HCT116 (cell line): Measurements from ENCODE around the gene CFI. TPM values are rescaled to one million over a fixed set of nuclear protein-coding genes. Genes with fewer than 3 reads are reported as not detected.
A peak's percentile ranks its signal among the peaks of the same experiment; 100 is the strongest.

Source experiments
- ATAC-seq: fragments of 200-7000 bp; cut with Tn5 transposase; 2 replicates; pipeline ENCODE4 v1.9.1; 2020; ENCODE audit warnings: mild to moderate bottlenecking, moderate library complexity
- BruUV-seq: library from RNA; stranded (reverse); fragments of 400-500 nt; replicated peaks from 2 replicates; lab custom pipeline; 2021; lab: Mats Ljungman, UMichigan
- CTCF ChIA-PET: fragments of 300-600 bp; sonication (Branson Sonifier 250); formaldehyde crosslinking; loops from one replicate; lab custom pipeline; 2021; ENCODE audit warnings: antibody characterized with exemption; lab: Charles Lee
- POLR2A ChIA-PET: fragments of 300-600, 350-600 bp; sonication (Branson Sonifier 250); formaldehyde crosslinking; loops from one replicate; lab custom pipeline; 2021; ENCODE audit warnings: antibody characterized with exemption; lab: Charles Lee
- RAD21 ChIA-PET, 2 experiments: fragments of 300-600 bp; sonication (Branson Sonifier 250); formaldehyde crosslinking; loops; one replicate each; lab custom pipeline; 2023; ENCODE audit warnings: low total read pairs in 2 of 2; ENCODE audit not compliant: uncharacterized antibody in 2 of 2, unreplicated experiment in 2 of 2, low non-redundant PET in 1 of 2; lab: Charles Lee
- DNase-seq: peaks from one replicate; pipeline ENCODE4 v3.0.0-alpha.2; 2010; ENCODE audit warnings: low read depth, low spot score
- H2AFZ ChIP-seq: fragments of 200-600 bp; shearing (Covaris generic), sonication (generic); 2 replicates; pipeline ENCODE4 v1.6.1; 2017; ENCODE audit warnings: low read depth, mixed run types, mixed read lengths, antibody characterized with exemption, low read length; ENCODE audit not compliant: poor library complexity, severe bottlenecking
- H3K27ac ChIP-seq: 2 replicates; pipeline ENCODE4 v1.5.1; 2012; ENCODE audit warnings: low read depth, low read length
- H3K27me3 ChIP-seq: fragments of 200-600 bp; sonication (generic); 2 replicates; pipeline ENCODE4 v1.6.1; 2016; ENCODE audit warnings: mixed run types, low read length, mixed read lengths; ENCODE audit not compliant: insufficient read depth
- H3K36me3 ChIP-seq, 2 experiments: fragments of 200-500 bp in 1 of 2; fragments of 200-600 bp in 1 of 2; sonication (Bioruptor generic) in 1 of 2; sonication (generic) in 1 of 2; 2 replicates each; pipeline versions ENCODE4 v1.5.1 to v1.6.1; 2014 to 2016; ENCODE audit warnings: low read length in 2 of 2, inconsistent platforms in 1 of 2, mixed read lengths in 1 of 2, mixed run types in 1 of 2; ENCODE audit not compliant: insufficient read depth in 2 of 2, control insufficient read depth in 1 of 2
- H3K4me1 ChIP-seq, 2 experiments: fragments of 200-600 bp in 1 of 2; sonication (generic) in 1 of 2; 2 replicates each; pipeline versions ENCODE4 v1.5.1 to v1.6.1; 2012 to 2017; ENCODE audit warnings: low read length in 2 of 2, inconsistent platforms in 1 of 2, mild to moderate bottlenecking in 1 of 2, mixed read lengths in 1 of 2, mixed run types in 1 of 2, moderate library complexity in 1 of 2; ENCODE audit not compliant: insufficient read depth in 2 of 2, control insufficient read depth in 1 of 2
- H3K4me2 ChIP-seq: fragments of 200-600 bp; sonication (generic); 2 replicates; pipeline ENCODE4 v1.6.1; 2017; ENCODE audit warnings: mixed run types, low read length, mixed read lengths
- H3K4me3 ChIP-seq, 2 experiments: fragments of 200-600 bp in 1 of 2; sonication (generic) in 1 of 2; replicated peaks in 1 of 2; 2 replicates each; pipeline ENCODE4 v1.5.1; 2011 to 2016; ENCODE audit warnings: low read length in 2 of 2, control low read depth in 1 of 2, low read depth in 1 of 2, mild to moderate bottlenecking in 1 of 2, mixed read lengths in 1 of 2, mixed run types in 1 of 2
- H3K79me2 ChIP-seq: fragments of 200-600 bp; sonication (generic); 2 replicates; pipeline ENCODE4 v1.6.1; 2017; ENCODE audit warnings: mild to moderate bottlenecking, mixed run types, low read length, moderate library complexity, mixed read lengths; ENCODE audit not compliant: insufficient read depth
- H3K9ac ChIP-seq: fragments of 200-600 bp; sonication (generic); 2 replicates; pipeline ENCODE4 v1.6.1; 2016; ENCODE audit warnings: low read length, mixed read lengths
- H3K9me2 ChIP-seq: fragments of 200-600 bp; sonication (generic), shearing (Covaris generic); 2 replicates; pipeline ENCODE4 v1.6.1; 2017; ENCODE audit warnings: mixed run types, mild to moderate bottlenecking, moderate library complexity; ENCODE audit not compliant: insufficient read depth
- H3K9me3 ChIP-seq, 2 experiments: fragments of 200-500 bp in 1 of 2; fragments of 200-600 bp in 1 of 2; sonication (Bioruptor generic) in 1 of 2; sonication (generic) in 1 of 2; 2 replicates each; pipeline ENCODE4 v1.6.1; 2014 to 2017; ENCODE audit warnings: low read length in 2 of 2, mixed read lengths in 2 of 2, inconsistent platforms in 1 of 2, low read depth in 1 of 2, mild to moderate bottlenecking in 1 of 2, mixed run types in 1 of 2, moderate library complexity in 1 of 2; ENCODE audit not compliant: control insufficient read depth in 1 of 2, insufficient read depth in 1 of 2
- H4K20me1 ChIP-seq: fragments of 200-600 bp; sonication (generic), shearing (Covaris generic); 2 replicates; pipeline ENCODE4 v1.6.1; 2017; ENCODE audit warnings: mixed run types, mild to moderate bottlenecking, moderate library complexity; ENCODE audit not compliant: insufficient read depth
- CBX3 ChIP-seq: IDR thresholded peaks from 2 replicates; pipeline ENCODE4 v1.6.1; 2012; ENCODE audit warnings: low read depth
- EGR1 ChIP-seq: IDR thresholded peaks from 2 replicates; pipeline ENCODE4 v1.6.1; 2012; ENCODE audit warnings: low read depth
- EZH2 ChIP-seq: fragments of 200-600 bp; sonication (generic); IDR thresholded peaks from 2 replicates; pipeline ENCODE4 v1.6.1; 2017; ENCODE audit warnings: antibody characterized with exemption, mixed run types
- EZH2phosphoT487 ChIP-seq: fragments of 200-600 bp; IDR thresholded peaks from 2 replicates; pipeline ENCODE4 v1.6.1; 2018; ENCODE audit warnings: antibody characterized with exemption, borderline replicate concordance
- JUND ChIP-seq: IDR thresholded peaks from 2 replicates; pipeline ENCODE4 v1.6.1; 2012
- POLR2A ChIP-seq: IDR thresholded peaks from 2 replicates; pipeline ENCODE4 v1.7.0; 2011; ENCODE audit warnings: borderline replicate concordance; ENCODE audit not compliant: insufficient read depth, insufficient read length; ENCODE audit errors: extremely low read depth
- POLR2AphosphoS5 ChIP-seq: IDR thresholded peaks from 2 replicates; pipeline ENCODE4 v1.6.1; 2011; ENCODE audit warnings: mild to moderate bottlenecking, low read depth, low read length, moderate library complexity
- RAD21 ChIP-seq: IDR thresholded peaks from 2 replicates; pipeline ENCODE4 v1.6.1; 2012; ENCODE audit warnings: low read depth, mild to moderate bottlenecking
- SIN3A ChIP-seq: IDR thresholded peaks from 2 replicates; pipeline ENCODE4 v1.6.1; 2012; ENCODE audit warnings: low read depth
- SP1 ChIP-seq: IDR thresholded peaks from 2 replicates; pipeline ENCODE4 v1.6.1; 2012; ENCODE audit warnings: low read depth
- TCF7L2 ChIP-seq: IDR thresholded peaks from 2 replicates; pipeline ENCODE4 v1.7.0; 2011; ENCODE audit warnings: borderline replicate concordance, inconsistent platforms; ENCODE audit not compliant: insufficient read depth, insufficient read length; ENCODE audit errors: extremely low read depth
- YY1 ChIP-seq: IDR thresholded peaks from 2 replicates; pipeline ENCODE4 v1.6.1; 2011; ENCODE audit warnings: low read length, low read depth, moderate library complexity, mild to moderate bottlenecking; ENCODE audit not compliant: insufficient replicate concordance; ENCODE audit errors: extremely low read depth
- ZFX ChIP-seq: fragments of 450-650 bp; IDR thresholded peaks from 2 replicates; pipeline ENCODE4 v1.6.1; 2017
- ZNF274 ChIP-seq: fragments of 200-500 bp; sonication (Bioruptor generic); IDR thresholded peaks from 2 replicates; pipeline ENCODE4 v1.6.1; 2014; ENCODE audit warnings: mild to moderate bottlenecking, low read depth, low read length, inconsistent platforms
- intact Hi-C: fragments of 100-400 bp; cut with micrococcal nuclease; formaldehyde crosslinking; loops from 2 replicates; pipeline ENCODE4 v1.10.0; 2022
- total RNA-seq: library from RNA; stranded (reverse); gene quantifications from one replicate; pipeline ENCODE4 v1.2.1, GENCODE V29; 2021; ENCODE audit not compliant: unreplicated experiment
- TF ChIP-seq, protein P1 (sequence below): IDR thresholded peaks from 2 replicates; pipeline ENCODE4 v1.6.1; 2012; ENCODE audit warnings: low read depth
- TF ChIP-seq, protein P2 (sequence below), 3 experiments: fragments of 200-600 bp in 1 of 3; sonication (generic) in 1 of 3; IDR thresholded peaks in 2 of 3; conservative IDR thresholded peaks in 1 of 3; 2 replicates each; pipeline ENCODE4 v1.5.1; 2012 to 2017; ENCODE audit warnings: low read depth in 2 of 3, low read length in 2 of 3, antibody characterized with exemption in 1 of 3, borderline replicate concordance in 1 of 3, control low read depth in 1 of 3, mild to moderate bottlenecking in 1 of 3, mixed read lengths in 1 of 3, mixed run types in 1 of 3, moderate library complexity in 1 of 3; ENCODE audit not compliant: insufficient read depth in 1 of 3
- TF ChIP-seq, protein P3 (sequence below): IDR thresholded peaks from 2 replicates; pipeline ENCODE4 v1.6.1; 2011; ENCODE audit warnings: mild to moderate bottlenecking, low read length, moderate library complexity; ENCODE audit not compliant: insufficient replicate concordance; ENCODE audit errors: extremely low read depth

Gene CFI
- total RNA-seq, 1 experiment from 2014 or later: 0.84 TPM

DNA sequence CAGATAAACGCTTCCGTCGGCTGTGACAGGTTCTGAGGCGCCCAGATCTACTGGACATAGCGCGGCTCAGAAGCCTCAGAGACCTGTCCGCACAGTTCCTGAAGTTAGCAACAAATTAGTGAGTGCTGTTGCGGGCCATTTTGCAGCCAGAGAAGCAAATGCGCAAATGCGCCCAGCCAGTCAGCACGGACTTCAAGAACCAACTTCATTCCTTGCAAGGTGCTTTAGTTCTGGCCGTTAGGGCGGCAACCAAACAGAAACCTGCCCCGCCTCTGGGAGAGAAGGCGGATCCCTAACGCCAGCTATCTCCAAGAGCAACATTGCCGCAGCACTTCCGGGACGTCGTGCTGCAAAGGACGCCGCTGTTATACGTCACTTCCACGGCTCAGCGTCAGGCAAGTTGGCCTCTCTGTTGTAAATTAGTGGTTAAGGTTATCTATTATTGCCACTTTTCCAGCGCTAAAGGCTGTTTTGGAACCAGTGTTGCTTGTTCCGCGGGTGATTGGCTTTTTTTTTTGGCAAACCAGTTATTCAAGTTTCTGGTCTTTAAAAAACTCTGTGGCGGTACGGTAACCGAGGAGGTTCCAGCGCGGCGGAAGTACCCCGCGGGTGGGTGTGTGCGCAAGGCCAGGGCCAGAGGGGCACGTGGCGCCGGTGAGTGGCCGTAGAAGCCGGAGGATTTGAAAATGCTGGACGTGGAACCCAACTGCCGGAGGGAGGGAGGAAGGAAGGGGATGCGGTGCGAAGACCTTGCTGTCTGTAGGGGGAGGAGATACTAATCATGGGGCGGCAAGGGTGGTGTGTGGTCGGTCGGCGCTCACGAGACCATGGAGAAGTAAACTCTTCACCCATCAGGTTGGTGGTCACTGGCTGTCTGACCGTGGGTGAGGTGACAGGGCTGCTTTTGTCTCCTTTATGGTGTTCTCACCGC, 13.6 kb upstream of the CFI start, which contains the start of gene GAR1:
GAR1 (plus strand) TSS at position 612 of the 931 bp plus-strand sequence. CDS start 403 bp downstream, outside the sequence.
- RAD21 ChIA-PET: no interaction called here
- TSS peak; percentile 71 for BruUV-seq
- H3K4me1 ChIP-seq: peaks cover 10 to 16% of the 10 kb centered on the region in 2 experiments; a peak in 3 of 4 replicates
- intact Hi-C loops: loop anchor here (5.0 kb wide), 1 partner anchor 113 kb away; the partner anchor contains the start of gene CASP6
- peak; percentile 93 for DNase-seq
- CTCF ChIA-PET: interaction anchor here (0.7 to 1.1 kb wide), 4 partner anchors 11 to 390 kb away, joined by 3 to 4 read pairs (median 4); no protein-coding TSS in a partner anchor
- H2AFZ ChIP-seq: peak within 1 kb of the TSS; percentile 80
- H3K27ac ChIP-seq: peak within 1 kb of the TSS; percentile 69
- peaks cover 50% of the 10 kb centered on the region for H3K79me2 ChIP-seq
- no peaks in the 10 kb centered on the region for H4K20me1 ChIP-seq
- no peaks in the 10 kb centered on the region for H3K9me2 ChIP-seq
- H3K4me2 ChIP-seq: peak within 1 kb of the TSS; percentile 89
- ATAC-seq: peak; percentile 96
- H3K27me3 ChIP-seq: no peaks in the 10 kb centered on the region
- H3K36me3 ChIP-seq: peaks cover 12 to 24% of the 10 kb centered on the region in 2 experiments
- POLR2A ChIA-PET: interaction anchor here (0.6 to 0.8 kb wide), 2 partner anchors 84 to 400 kb away, joined by 3 read pairs; no protein-coding TSS in a partner anchor
- no peaks in the 10 kb centered on the region for H3K9me3 ChIP-seq
- peak within 1 kb of the TSS; percentile 81 to 98 for H3K4me3 ChIP-seq
- peak within 1 kb of the TSS; percentile 96 for H3K9ac ChIP-seq
- TF ChIP-seq SP1: peak; percentile 72
- TF ChIP-seq CBX3: no peak; the same call in 1 of the 2 replicates
- TF ChIP-seq, protein P1, sequence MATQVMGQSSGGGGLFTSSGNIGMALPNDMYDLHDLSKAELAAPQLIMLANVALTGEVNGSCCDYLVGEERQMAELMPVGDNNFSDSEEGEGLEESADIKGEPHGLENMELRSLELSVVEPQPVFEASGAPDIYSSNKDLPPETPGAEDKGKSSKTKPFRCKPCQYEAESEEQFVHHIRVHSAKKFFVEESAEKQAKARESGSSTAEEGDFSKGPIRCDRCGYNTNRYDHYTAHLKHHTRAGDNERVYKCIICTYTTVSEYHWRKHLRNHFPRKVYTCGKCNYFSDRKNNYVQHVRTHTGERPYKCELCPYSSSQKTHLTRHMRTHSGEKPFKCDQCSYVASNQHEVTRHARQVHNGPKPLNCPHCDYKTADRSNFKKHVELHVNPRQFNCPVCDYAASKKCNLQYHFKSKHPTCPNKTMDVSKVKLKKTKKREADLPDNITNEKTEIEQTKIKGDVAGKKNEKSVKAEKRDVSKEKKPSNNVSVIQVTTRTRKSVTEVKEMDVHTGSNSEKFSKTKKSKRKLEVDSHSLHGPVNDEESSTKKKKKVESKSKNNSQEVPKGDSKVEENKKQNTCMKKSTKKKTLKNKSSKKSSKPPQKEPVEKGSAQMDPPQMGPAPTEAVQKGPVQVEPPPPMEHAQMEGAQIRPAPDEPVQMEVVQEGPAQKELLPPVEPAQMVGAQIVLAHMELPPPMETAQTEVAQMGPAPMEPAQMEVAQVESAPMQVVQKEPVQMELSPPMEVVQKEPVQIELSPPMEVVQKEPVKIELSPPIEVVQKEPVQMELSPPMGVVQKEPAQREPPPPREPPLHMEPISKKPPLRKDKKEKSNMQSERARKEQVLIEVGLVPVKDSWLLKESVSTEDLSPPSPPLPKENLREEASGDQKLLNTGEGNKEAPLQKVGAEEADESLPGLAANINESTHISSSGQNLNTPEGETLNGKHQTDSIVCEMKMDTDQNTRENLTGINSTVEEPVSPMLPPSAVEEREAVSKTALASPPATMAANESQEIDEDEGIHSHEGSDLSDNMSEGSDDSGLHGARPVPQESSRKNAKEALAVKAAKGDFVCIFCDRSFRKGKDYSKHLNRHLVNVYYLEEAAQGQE: no peak
- no peak for TF ChIP-seq RAD21
- TF ChIP-seq YY1: peak; percentile 3
- no peak for TF ChIP-seq EZH2
- peak; percentile 89 for TF ChIP-seq SIN3A
- TF ChIP-seq EGR1: no peak
- TF ChIP-seq, protein P2, sequence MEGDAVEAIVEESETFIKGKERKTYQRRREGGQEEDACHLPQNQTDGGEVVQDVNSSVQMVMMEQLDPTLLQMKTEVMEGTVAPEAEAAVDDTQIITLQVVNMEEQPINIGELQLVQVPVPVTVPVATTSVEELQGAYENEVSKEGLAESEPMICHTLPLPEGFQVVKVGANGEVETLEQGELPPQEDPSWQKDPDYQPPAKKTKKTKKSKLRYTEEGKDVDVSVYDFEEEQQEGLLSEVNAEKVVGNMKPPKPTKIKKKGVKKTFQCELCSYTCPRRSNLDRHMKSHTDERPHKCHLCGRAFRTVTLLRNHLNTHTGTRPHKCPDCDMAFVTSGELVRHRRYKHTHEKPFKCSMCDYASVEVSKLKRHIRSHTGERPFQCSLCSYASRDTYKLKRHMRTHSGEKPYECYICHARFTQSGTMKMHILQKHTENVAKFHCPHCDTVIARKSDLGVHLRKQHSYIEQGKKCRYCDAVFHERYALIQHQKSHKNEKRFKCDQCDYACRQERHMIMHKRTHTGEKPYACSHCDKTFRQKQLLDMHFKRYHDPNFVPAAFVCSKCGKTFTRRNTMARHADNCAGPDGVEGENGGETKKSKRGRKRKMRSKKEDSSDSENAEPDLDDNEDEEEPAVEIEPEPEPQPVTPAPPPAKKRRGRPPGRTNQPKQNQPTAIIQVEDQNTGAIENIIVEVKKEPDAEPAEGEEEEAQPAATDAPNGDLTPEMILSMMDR (IDR thresholded peaks at IDR 0.05 in 2 of 3, conservative IDR thresholded peaks at IDR 0.05 in 1 of 3; ENCODE audit: borderline replicate concordance in 1 of 3, insufficient read depth in 1 of 3, low read depth in 2 of 3, low read length in 2 of 3): no peak
- peak; percentile 78 for TF ChIP-seq ZFX
- peak; percentile 60 for TF ChIP-seq POLR2A
- TF ChIP-seq, protein P3, sequence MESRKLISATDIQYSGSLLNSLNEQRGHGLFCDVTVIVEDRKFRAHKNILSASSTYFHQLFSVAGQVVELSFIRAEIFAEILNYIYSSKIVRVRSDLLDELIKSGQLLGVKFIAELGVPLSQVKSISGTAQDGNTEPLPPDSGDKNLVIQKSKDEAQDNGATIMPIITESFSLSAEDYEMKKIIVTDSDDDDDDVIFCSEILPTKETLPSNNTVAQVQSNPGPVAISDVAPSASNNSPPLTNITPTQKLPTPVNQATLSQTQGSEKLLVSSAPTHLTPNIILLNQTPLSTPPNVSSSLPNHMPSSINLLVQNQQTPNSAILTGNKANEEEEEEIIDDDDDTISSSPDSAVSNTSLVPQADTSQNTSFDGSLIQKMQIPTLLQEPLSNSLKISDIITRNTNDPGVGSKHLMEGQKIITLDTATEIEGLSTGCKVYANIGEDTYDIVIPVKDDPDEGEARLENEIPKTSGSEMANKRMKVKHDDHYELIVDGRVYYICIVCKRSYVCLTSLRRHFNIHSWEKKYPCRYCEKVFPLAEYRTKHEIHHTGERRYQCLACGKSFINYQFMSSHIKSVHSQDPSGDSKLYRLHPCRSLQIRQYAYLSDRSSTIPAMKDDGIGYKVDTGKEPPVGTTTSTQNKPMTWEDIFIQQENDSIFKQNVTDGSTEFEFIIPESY: no peak
- peak; percentile 85 for TF ChIP-seq TCF7L2
- no peak for TF ChIP-seq EZH2phosphoT487
- TF ChIP-seq JUND: no peak
- TF ChIP-seq POLR2AphosphoS5: peak; percentile 75
- TF ChIP-seq ZNF274: no peak
